ENCODE measurements around the gene REXO1.

REXO1 gene

DNA sequence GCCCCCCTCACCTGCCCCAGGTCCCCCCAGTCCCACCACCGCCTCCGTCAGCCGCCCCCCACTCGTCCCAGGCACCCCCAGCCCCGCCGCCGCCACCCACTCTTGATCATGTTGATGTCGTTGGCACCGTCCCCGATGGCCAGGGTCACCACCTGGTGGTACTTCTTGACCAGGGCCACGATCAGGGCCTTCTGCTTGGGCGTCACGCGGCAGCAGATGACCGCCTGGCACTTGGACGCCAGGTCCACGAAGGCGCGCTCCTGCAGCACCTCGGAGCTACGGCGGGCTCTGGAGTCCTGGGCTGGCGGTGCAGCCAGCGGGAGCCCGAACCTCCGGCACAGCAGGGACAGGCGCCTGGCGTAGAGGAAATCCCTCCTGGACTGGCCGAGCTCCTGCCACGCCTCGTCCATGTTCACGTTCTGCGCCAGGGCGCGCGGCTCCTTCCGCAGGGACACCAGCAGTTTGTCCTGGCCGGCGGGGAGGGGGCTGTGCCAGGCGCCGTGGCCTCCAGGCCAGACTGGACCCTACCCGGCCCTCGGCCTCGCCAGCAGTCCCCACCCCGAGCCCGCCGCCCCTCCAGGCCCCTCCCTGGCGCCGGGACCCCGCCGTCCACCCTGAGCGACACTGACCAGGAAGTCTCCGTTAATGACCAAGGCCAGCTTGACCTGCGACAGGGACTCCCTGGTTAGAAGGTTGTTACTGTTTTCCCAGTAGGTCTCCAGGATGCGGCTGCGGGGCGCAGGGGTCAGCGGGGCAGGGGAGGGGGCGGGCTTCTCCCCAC is 58.8 kb downstream of the REXO1 start:
- no peak for DNase-seq

DNA sequence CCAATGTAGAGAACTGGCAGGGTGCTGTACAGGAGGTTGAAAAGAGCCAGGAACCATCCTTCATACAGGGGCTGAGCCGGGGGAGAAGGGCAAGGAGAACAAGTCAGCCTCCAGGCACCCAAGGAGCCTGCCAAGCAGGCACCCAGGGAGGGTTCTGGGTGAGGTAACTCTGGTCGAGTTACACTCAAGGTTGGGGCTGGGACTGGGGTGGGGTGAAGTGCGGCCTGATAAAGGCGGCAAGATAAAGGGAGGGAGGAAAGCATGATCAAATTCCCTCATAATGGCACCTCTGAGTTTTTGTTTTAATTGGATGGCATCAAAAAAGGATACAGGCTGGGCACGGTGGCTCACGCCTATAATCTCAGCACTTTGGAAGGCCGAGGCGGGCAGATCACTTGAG is 61.2 kb downstream of the REXO1 start:
- DNase-seq, result no peak

GRCh38 chr19:1786668-1787067 is 61.6 kb downstream of the REXO1 start:
- DNase-seq, result no peak

DNA sequence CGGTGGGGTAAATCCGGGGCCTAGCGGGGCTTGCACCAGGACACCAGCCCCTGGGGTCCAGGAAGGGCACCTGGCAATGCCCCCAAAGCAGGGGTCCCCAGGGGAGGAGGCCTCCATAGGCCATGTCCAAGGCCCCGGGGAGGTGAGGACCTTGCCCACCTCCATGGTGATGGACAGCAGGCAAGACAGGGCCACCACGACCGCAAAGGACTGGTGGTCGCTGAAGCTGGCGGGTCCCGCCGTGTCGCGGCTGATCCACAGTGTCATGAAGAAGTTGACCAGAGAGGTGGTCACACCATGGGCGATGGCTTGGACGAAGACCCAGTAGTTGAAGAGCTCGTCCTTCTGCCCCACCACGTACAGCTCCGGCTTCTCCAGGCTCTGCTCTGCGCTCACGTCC is 63.0 kb downstream of the REXO1 start:
- DNase-seq, result no peak

DNA sequence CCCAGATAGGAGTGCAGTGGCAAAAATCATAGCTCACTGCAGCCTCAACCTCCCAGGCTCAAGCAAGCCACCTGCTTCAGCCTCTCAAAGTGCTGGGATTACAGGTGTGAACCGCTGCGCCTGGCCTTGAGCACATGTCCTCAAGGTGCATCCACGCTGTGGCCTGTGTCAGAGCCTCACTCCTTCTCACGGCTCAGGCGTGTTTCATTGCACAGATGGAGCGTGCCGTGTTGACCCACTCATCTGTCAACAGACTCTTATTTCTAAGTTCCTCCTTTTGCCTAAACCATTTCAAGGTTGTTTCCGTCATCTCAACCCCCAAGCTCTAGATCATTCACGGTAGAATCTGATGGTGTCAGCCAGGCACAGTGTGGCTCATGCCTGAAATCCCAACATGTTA is 64.4 kb downstream of the REXO1 start:
- DNase-seq, result no peak

DNA sequence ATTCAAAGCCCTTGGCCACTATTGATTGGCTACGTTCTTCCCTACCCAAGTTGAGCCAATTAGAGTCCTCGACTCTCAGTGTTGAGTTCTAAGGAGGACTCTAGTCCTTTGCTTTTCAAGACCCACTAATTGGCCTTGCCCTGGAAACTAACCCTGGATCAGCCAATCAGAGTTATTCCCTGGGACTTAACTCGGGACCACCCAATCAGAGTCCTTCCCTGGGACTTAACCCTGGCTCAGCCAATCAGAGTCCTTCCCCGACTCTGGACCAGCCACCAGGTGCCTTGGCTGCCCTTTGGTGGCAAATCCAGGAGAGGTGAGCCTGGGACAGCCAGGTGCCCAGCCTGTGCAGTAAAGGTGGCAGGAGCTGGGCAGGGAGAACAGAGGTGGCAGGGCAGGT is 64.9 kb downstream of the REXO1 start:
- DNase-seq, result no peak

- DNase-seq, result no peak
These were observed 65.8 kb downstream of the REXO1 start for GRCh38 chr19:1782521-1782920.

DNA sequence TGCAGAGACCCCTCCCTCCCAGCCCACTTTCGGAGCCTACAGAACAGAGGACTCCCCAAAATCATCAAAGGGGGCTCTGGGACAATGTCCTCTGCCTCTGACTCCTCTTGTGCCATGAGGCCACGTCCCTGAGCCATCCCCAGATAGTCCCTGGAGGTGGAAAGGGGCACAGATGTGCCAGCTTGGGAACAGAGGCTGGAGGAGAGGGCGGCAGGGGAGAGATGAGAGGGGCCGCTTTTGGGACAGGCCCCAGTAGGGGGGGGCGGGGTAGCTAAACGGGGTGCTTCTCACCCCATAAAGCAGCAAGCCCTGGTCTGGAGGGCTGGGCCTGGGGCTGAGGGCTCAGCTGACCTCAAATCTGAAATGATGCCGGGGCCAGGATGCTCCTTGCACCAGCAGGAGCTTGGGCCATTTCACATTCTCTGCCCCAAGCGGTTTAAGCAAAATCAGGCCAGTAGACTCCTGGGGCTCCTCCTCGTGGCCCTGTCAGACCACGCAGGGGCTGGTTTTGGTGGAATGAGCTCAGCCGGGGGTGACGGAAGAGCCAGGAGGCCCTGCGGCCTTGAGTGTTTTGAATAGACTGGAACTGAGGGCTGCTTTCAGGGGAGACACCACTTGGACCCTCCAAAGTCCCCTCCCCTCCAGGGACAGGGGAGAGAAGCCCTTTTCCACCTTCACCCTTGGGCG is 67.9 kb downstream of the REXO1 start:
- DNase-seq, result no peak

GRCh38 chr19:1779574-1779973 is 68.7 kb downstream of the REXO1 start:
- no peak for DNase-seq

GRCh38 chr19:1777149-1777548 is 71.1 kb downstream of the REXO1 start:
- no peak for DNase-seq

- DNase-seq, result no peak
These were observed 71.6 kb downstream of the REXO1 start for GRCh38 chr19:1776606-1777147.

- no peak for DNase-seq
These were observed 72.2 kb downstream of the REXO1 start for GRCh38 chr19:1775951-1776605.

DNA sequence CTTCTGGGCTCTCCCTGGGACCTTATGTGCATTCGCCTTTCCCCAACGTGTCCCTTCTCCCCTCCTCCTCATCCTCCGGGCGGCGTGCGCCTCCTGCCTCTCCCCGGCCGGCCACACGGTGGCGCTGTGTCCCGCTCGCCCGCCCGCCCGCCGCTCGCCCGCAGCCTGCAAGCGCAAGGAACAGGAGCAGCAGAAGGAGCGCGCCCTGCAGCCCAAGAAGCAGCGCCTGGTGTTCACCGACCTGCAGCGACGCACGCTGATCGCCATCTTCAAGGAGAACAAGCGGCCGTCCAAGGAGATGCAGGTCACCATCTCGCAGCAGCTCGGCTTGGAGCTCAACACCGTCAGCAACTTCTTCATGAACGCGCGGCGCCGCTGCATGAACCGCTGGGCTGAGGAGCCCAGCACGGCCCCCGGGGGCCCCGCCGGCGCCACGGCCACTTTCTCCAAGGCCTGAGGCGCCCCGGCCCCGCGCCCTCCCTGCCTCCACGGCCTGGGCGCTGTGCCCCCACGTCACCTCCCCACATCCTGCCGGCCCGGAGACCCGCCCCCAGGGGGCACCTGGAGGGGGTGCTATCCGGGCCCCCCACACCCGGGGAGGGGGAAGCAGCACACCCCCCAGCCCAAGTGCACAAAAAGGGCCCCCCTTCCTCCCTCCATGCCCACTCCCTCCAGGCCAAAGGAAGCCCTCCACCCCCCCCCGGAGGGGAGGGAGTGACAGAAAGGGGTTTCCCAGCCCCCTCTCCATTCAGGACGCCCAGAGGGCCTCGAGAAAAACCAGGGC is 73.1 kb downstream of the REXO1 start:
- no peak for DNase-seq

DNA sequence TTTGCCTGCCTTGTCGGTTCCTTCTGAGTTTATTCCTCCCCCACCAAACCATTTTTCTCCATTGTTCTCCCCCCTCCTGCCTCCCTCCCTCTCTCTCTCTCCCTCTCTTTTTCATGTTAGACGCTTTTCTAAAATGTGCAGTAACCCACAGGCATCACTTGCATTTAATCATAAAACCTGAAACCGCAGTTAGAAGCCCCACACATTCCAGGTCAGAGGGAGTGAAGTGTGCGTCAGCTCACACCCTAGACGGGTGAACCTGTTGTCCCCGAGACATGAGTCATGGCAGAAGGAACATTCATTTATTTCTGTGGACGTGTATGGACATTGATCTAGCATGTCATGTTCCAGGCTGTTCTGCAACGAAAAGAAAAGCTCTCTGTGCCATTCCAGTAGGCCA is 75.1 kb downstream of the REXO1 start:
- DNase-seq, result no peak

DNA sequence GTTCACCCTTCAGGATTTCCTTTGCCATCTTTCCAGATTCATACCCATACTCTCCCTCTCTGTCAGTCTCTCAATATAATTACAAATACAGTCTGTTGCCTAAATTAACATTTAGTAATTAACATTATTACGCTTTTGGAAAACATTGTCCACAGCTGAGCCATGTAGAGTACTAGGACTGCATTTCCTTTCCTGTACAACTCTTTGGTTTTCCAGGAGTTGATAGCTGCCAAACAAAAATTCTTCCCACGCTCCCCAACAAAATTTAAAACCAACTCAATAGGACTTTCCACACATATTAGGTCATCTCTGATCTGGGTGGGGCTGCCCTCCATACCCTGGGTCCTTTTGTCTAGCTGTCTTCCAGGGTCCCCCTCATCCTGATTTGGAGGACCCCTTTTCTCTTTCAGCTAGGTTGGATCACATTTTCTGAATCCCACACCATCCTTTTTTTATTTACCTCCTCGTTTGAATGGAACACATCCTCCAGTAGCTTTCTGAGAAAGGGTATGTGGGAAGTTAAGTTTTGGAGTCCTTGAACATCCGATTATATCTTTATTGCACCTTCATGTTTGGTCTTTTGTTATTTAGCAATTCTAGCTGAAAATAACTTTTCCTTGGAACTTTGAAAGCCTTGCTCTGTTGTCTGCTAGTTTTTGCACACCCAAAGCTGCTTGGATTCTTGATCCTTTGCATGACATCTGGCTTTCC is 77.3 kb downstream of the REXO1 start:
- no peak for DNase-seq

DNA sequence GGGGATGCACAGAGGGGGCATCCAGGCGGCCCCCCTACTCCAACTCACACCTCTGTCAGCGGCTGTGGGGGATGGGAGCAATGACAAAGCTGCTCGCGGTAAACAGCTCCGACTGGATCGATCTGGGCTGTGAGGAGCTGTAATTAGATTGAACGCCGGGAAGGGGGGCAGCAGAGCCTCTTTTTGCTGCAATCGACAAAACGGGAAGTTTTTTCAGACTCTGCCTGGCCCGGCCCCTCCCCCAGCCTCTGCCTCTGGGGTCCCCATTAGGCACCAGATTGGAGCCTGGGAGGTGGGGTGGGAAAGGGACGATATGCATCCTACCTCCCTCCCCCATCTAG is 78.7 kb downstream of the REXO1 start:
- no peak for DNase-seq

- no peak for DNase-seq
These were observed 79.2 kb downstream of the REXO1 start for GRCh38 chr19:1768918-1769644.

DNA sequence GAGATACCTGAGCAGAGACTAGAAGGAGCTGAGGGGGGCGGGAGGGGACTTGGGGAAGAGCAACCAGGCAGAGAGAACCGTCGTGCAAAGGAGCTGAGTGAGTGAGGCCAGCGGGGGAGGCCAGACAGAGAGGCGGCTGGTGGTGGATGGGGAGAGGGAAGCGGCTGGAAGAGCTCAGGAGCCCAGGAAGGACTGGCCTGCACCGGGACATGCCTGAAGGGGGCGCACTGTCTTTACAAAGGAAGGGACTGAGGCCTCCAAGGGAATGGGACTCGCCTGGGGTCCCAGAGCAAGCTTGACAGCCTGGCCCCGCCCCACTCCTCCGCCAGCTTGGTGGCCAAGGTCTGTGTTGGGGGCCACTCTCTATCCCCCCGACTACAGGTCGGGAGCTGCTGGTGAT is 80.0 kb downstream of the REXO1 start:
- no peak for DNase-seq

- peak; percentile 48 for DNase-seq
These were observed 80.8 kb downstream of the REXO1 start for GRCh38 chr19:1767464-1767933.

DNA sequence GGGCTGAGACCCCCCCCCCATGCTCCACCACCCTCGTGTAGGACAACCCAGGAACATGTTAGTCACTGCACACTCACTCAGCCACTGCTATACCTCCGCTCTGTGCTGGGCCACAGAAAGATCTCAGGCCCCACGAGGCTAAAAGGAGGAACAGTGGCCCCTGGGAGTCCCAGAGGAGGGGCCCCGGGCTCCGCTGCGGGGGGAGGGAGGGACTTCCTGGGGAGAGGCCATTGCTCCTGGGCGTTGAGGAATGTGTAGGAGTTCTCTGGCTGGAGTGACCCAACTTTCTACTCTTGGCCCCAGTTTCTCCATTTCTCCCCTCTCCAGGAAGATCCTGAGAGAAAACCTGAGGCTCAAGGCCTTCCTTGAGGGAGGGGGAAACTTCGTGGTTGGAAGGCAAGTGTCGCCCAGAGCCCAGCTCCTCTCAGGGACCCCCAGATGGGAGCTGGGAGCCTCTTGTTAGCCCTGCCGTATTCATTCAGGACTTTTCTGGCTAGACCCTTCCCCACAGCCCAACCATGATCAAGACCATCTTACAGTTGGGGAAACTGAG is 81.4 kb downstream of the REXO1 start:
- DNase-seq, result no peak
